GM19397 (cell line): ENCODE data around the gene TYMS.
"Not testable (repeated sequence)": the region's sequence is repeated elsewhere in the genome, so short reads cannot be mapped to it uniquely, and the experiment has no call there.

Experiments
- ATAC-seq: cut with Tn5 transposase; IDR thresholded peaks from one replicate; pipeline ENCODE4 v1.9.1; 2021; ENCODE audit warnings: mild to moderate bottlenecking, moderate library complexity; ENCODE audit not compliant: unreplicated experiment

TYMS gene

GRCh38 chr18:676736-677135 lies 19.3 kb downstream of the TYMS start:
- no peak for ATAC-seq

- ATAC-seq: no peak
These were observed 19.7 kb downstream of the TYMS start for GRCh38 chr18:677145-677544.

- no peak for ATAC-seq
These were observed 20.5 kb downstream of the TYMS start for GRCh38 chr18:677951-678381.

GRCh38 chr18:678482-679182 lies 21.2 kb downstream of the TYMS start:
- ATAC-seq: no peak

- no peak for ATAC-seq
These were observed 22.1 kb downstream of the TYMS start for GRCh38 chr18:679516-679915.

GRCh38 chr18:680392-680791 lies 22.9 kb downstream of the TYMS start:
- ATAC-seq: no peak

- ATAC-seq: no peak
These were observed 24.5 kb downstream of the TYMS start for GRCh38 chr18:681985-682384.

GRCh38 chr18:682416-682815 lies 25.0 kb downstream of the TYMS start:
- not testable (repeated sequence) for ATAC-seq

- no peak for ATAC-seq
These were observed 25.4 kb downstream of the TYMS start for GRCh38 chr18:682833-683232.

- no peak for ATAC-seq
These were observed 26.1 kb downstream of the TYMS start for GRCh38 chr18:683531-683930.

GRCh38 chr18:685438-685837 lies 28.0 kb downstream of the TYMS start:
- ATAC-seq: no peak

GRCh38 chr18:686339-687111 lies 29.1 kb downstream of the TYMS start:
- no peak for ATAC-seq

- ATAC-seq: no peak
These were observed 30.9 kb downstream of the TYMS start for GRCh38 chr18:688323-688722.

GRCh38 chr18:692824-693223 lies 35.4 kb downstream of the TYMS start:
- no peak for ATAC-seq

- no peak for ATAC-seq
These were observed 36.2 kb downstream of the TYMS start for GRCh38 chr18:693466-694187.

GRCh38 chr18:697012-697411 lies 39.6 kb downstream of the TYMS start:
- ATAC-seq: no peak

GRCh38 chr18:697800-698199 lies 40.3 kb downstream of the TYMS start:
- ATAC-seq: no peak

- ATAC-seq: no peak
These were observed 45.9 kb downstream of the TYMS start for GRCh38 chr18:703213-703967.

GRCh38 chr18:706405-706804 lies 49.0 kb downstream of the TYMS start:
- ATAC-seq: no peak

- ATAC-seq: no peak
These were observed 50.6 kb downstream of the TYMS start for GRCh38 chr18:708096-708495.

- no peak for ATAC-seq
These were observed 52.3 kb downstream of the TYMS start for GRCh38 chr18:709771-710170.
